A673 (cell line): ENCODE data around the gene PCDHA7.
"Not testable (repeated sequence)": the region's sequence is repeated elsewhere in the genome, so short reads cannot be mapped to it uniquely, and the experiment has no call there.

Experiments used
- EZH2 ChIP-seq: fragments of 200-600 bp; sonication (generic); IDR thresholded peaks from 2 replicates; pipeline ENCODE4 v1.6.1; 2017; ENCODE audit warnings: borderline replicate concordance, low read depth, mild to moderate bottlenecking, mixed read lengths, antibody characterized with exemption, low read length; ENCODE audit not compliant: poor library complexity, severe bottlenecking
- TF ChIP-seq, protein P1 (sequence below): fragments of 300-800, 200-600 bp; sonication (generic); conservative IDR thresholded peaks from 2 replicates; pipeline ENCODE4 v1.5.1; 2017; ENCODE audit warnings: low read depth, mild to moderate bottlenecking, antibody characterized with exemption, low read length, moderate library complexity, mixed read lengths

DNA sequence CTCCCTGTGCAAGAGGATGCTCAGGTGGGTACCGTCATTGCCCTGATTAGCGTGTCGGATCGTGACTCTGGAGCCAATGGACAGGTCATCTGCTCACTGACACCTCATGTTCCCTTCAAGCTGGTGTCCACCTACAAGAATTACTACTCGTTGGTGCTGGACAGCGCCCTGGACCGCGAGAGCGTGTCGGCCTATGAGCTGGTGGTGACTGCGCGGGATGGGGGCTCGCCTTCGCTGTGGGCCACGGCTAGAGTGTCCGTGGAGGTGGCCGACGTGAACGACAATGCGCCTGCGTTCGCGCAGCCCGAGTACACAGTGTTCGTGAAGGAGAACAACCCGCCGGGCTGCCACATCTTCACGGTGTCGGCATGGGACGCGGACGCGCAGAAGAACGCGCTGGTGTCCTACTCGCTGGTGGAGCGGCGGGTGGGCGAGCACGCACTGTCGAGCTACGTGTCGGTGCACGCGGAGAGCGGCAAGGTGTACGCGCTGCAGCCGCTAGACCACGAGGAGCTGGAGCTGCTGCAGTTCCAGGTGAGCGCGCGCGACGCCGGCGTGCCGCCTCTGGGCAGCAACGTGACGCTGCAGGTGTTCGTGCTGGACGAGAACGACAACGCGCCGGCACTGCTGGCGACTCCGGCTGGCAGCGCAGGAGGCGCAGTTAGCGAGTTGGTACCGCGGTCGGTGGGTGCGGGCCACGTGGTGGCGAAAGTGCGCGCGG, 42.6 kb downstream of the PCDHA7 start:
- TF ChIP-seq, protein P1, sequence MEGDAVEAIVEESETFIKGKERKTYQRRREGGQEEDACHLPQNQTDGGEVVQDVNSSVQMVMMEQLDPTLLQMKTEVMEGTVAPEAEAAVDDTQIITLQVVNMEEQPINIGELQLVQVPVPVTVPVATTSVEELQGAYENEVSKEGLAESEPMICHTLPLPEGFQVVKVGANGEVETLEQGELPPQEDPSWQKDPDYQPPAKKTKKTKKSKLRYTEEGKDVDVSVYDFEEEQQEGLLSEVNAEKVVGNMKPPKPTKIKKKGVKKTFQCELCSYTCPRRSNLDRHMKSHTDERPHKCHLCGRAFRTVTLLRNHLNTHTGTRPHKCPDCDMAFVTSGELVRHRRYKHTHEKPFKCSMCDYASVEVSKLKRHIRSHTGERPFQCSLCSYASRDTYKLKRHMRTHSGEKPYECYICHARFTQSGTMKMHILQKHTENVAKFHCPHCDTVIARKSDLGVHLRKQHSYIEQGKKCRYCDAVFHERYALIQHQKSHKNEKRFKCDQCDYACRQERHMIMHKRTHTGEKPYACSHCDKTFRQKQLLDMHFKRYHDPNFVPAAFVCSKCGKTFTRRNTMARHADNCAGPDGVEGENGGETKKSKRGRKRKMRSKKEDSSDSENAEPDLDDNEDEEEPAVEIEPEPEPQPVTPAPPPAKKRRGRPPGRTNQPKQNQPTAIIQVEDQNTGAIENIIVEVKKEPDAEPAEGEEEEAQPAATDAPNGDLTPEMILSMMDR: not testable (repeated sequence)
- not testable (repeated sequence) for TF ChIP-seq EZH2
